NCI-H526 treated with DMSO at 0.1 percent for 48 hours (cell line): Measurements from ENCODE around the gene CERS6.

Source experiments
- DNase-seq: peaks from one replicate; lab custom pipeline; 2025; lab: John Stamatoyannopoulos, UW

Gene CERS6

DNA sequence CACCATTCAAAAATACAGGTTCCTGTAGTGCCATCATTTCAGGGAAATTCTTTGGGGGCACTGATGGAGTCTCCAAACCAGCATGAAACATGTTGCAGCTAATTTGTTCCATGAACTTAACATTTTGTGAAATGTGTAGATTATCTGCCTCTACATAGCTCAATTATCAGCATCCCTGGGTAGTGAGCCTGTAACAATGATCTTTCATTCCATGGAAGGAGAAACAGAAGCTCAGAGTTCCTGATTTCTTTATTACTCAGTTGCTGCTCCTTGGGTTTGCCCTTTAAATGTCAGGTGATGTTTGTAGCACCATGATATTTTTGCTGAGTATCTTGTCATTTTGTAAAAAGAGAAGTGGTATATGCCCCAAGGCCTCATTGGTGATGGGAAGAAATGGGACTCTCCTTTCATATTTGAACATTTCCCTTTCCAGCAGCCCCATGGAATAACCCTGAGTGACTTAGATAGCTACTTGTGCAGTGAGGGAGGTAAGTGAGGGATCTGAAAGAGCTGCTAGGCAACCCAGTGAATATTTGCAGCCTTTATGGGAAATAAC lies 146.9 kb downstream of the CERS6 start:
- no peak for DNase-seq

DNA sequence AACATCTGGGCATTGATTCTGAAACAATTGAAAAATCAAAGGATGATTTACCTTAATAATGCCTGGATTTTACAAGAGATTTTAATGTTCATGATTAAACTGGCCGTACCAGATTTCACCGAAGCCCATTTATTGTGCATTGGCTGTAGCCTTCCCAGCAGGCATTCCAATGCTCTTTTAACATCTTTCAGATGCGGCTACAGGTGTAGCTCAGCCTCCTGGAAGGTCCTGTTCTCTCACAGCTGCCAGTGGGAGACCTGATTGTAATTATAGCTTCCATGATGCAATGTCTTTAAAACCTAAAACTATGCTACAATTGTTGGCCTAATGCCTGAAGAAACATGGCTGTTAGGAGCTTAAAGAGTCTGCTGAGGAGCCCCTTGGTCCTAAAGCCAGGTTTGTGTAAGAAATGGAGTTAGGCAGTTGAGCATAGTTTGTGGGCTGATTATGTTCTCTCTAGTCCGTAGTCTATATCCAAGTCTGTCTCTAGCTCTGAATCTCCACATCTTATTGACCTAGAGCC lies 147.4 kb downstream of the CERS6 start:
- no peak for DNase-seq

DNA sequence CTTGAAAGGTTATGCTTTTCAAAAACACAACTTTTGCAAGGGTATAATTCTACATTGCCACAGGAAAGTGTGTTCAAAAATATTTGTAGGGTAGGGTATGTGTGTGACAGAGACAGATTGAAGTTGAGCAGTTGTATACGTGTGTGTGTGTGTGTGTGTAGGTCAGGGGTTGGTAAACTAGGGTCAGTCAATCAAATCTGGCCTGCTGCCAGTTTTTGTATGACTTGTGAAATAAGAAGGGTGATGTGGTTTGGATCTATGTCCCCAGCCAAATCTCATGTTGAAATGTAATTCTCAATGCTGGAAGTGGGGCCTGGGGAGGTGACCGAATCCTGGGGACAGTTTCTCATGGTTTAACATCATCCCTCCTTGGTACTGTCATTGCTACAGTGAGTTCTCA lies 148.2 kb downstream of the CERS6 start:
- no peak for DNase-seq

DNA sequence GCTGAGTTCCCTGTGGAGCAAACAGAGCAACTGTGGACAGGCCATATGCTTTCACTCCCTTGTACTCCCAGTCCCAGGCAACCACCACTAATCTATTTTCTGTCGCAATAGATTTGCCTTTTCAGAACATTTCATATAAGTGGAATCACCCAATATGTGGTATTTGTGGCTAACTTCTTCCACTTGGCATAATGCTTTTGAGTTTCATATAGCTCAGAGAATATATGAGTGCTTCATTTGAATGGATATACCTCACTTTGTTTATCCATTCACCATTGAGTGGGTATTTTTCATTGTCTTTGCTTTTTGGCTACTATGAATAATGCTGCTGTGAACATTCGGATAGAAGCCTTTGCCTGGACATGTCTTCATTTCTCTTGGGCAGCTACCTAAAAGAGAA lies 151.9 kb downstream of the CERS6 start:
- no peak for DNase-seq

- DNase-seq = no peak
Measured at GRCh38 chr2:168608796-168609195, 152.7 kb downstream of the CERS6 start.

DNA sequence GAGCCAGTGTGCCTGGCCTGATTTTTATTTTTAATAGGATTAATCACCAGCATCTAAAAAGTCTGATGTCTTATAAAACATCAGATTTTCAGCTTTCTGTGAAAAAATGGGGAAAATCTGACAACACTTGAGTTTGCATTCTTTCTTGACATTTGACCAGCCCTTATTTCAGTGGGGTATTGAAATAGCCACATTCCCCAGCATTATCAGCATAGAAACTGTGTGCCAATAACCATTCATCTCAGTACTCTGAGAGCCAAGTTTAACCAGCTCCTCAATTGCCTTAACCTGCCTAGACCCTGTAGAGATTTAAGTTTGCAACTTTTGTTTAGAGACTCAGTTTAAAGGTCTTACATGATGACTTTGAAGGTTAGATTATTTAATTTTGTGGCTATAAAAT lies 155.0 kb downstream of the CERS6 start:
- no peak for DNase-seq

GRCh38 chr2:168611896-168612650 lies 156.0 kb downstream of the CERS6 start:
- DNase-seq = no peak

- no peak for DNase-seq
Measured at GRCh38 chr2:168612719-168613118, 156.6 kb downstream of the CERS6 start.

- DNase-seq = no peak
Measured at GRCh38 chr2:168613551-168613950, 157.5 kb downstream of the CERS6 start.

- DNase-seq = no peak
Measured at GRCh38 chr2:168614172-168615018, 158.3 kb downstream of the CERS6 start.

GRCh38 chr2:168620554-168620953 lies 164.5 kb downstream of the CERS6 start:
- no peak for DNase-seq

- DNase-seq = peak; percentile 26
Measured at GRCh38 chr2:168622559-168622958, 166.5 kb downstream of the CERS6 start.

GRCh38 chr2:168624028-168624427 lies 168.0 kb downstream of the CERS6 start:
- DNase-seq = no peak

GRCh38 chr2:168626096-168626495 lies 170.0 kb downstream of the CERS6 start:
- DNase-seq = no peak

GRCh38 chr2:168626647-168627046 lies 170.6 kb downstream of the CERS6 start:
- no peak for DNase-seq

GRCh38 chr2:168632709-168633121 lies 176.6 kb downstream of the CERS6 start:
- no peak for DNase-seq

DNA sequence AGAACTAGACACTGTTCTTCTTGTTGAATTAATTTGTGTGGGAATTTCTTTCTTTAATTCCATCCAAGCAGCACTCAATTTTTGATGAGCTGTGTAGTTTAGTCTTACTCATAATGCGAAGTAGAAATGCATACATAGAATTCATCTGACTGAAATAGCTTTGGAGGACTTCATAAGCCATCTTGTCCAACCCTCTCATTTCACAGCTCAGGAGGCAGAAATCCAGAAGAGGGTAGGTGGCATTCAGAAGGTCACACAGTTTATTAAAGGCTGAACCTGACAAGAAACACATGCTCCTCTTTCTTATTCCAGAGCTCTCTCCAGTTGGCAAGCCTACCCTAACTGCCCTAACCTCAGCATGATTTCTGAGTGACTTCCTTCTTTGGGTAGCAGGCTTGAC lies 177.1 kb downstream of the CERS6 start:
- no peak for DNase-seq

- no peak for DNase-seq
Measured at GRCh38 chr2:168633895-168634294, 177.8 kb downstream of the CERS6 start.

DNA sequence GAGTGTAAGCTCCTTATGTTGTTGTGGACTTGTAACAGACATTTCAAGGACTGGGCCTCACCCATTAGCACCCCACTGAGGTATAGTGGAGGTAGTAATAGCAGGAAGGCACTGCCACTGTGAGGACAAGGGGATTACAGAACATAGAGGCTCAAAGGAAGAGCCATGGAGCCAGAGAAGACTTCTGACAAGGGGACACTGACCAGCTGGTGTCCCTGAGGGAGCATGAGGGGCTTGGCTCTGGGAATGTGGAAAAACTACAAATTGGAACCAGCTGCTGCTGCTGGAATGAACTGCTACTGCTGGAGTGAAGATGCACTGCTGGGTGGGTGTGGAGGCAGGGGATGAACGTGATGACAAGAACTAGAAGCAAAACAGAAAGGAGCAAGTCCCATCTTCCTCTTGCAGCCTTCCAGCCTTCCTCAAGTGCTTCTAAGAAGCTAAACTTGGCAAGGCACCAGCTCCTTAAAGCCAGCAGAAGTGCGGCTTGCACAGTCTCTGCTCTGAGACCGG lies 179.0 kb downstream of the CERS6 start:
- DNase-seq = no peak

DNA sequence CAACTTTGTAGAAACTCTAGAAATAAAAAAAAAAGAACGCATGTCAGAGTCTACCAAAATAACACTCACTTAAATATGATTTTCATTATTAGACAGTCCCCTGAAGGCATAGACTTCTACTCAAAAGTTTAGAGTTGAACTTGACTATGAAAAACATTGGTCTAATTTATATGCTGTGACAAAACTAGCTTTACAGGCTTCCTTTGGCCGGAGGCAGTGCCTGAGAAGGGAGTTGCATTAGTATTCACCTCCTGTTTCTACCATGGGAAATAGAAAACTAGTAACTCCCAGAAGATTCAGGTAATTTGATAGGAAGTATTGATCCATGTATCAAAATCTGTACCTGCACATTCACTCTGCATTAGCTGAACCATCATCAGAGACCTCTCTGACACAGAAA lies 182.9 kb downstream of the CERS6 start:
- DNase-seq = peak; percentile 20

DNA sequence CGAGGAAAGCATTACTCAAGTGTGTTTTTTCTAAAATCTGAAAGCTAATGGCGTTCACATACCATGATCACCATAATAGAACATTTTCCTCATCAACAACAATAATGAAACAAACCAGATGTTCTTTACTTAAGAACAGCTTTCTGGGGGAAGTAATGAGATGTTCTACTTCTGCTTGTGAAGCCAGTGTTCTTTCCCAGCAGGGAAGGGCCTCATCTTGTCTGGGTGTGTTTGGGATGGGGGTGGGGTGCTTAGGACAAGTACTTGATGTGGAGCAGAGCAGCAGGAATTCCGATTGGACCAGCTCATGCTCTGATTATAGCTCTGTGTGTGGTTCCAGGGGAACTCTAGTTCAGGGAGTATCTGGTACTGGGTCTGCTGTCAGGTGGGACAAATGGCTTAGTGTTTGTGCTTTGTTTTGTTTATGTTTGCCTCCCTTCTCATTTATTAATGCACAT lies 183.4 kb downstream of the CERS6 start:
- no peak for DNase-seq

GRCh38 chr2:168640039-168640438 lies 184.0 kb downstream of the CERS6 start:
- DNase-seq = peak; percentile 51
